ENCODE results near the gene SP110.
A peak's percentile ranks its signal among the peaks of the same experiment; 100 is the strongest.

SP110 gene

GRCh38 chr2:230128623-230129342, 91.0 kb downstream of the SP110 start:
- no peaks in the 10 kb centered on the region for H3K27me3 ChIP-seq (ENCODE audit: control insufficient read depth, low read length)
- no peak overlapping the region for H3K4me2 ChIP-seq (ENCODE audit: low read length)
- TF ChIP-seq, protein P1, sequence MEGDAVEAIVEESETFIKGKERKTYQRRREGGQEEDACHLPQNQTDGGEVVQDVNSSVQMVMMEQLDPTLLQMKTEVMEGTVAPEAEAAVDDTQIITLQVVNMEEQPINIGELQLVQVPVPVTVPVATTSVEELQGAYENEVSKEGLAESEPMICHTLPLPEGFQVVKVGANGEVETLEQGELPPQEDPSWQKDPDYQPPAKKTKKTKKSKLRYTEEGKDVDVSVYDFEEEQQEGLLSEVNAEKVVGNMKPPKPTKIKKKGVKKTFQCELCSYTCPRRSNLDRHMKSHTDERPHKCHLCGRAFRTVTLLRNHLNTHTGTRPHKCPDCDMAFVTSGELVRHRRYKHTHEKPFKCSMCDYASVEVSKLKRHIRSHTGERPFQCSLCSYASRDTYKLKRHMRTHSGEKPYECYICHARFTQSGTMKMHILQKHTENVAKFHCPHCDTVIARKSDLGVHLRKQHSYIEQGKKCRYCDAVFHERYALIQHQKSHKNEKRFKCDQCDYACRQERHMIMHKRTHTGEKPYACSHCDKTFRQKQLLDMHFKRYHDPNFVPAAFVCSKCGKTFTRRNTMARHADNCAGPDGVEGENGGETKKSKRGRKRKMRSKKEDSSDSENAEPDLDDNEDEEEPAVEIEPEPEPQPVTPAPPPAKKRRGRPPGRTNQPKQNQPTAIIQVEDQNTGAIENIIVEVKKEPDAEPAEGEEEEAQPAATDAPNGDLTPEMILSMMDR (IDR thresholded peaks at IDR 0.05; ENCODE audit: low read depth, low read length, poor library complexity, severe bottlenecking), result no peak
- no peak for TF ChIP-seq EZH2phosphoT487 (IDR thresholded peaks at IDR 0.05; ENCODE audit: borderline replicate concordance, low read length)

GRCh38 chr2:230127195-230127594, 92.6 kb downstream of the SP110 start:
- Histone ChIP-seq H3K27ac (ENCODE audit: low read depth, low read length) (no peak overlapping the region), H3F3A (ENCODE audit: control insufficient read depth, insufficient read depth) (no peaks in the 10 kb centered on the region), H3K4me2 (ENCODE audit: low read length) (no peak overlapping the region), H3K4me1 (ENCODE audit: control insufficient read depth, low read length) (peaks cover 9% of the 10 kb centered on the region), H3K4me3 (ENCODE audit: low read length) (no peak overlapping the region), H3K9me3 (ENCODE audit: control insufficient read depth, insufficient read depth, low read length) (no peaks in the 10 kb centered on the region), H3K9me2 (replicated peaks; ENCODE audit: control insufficient read depth, low read length) (no peaks in the 10 kb centered on the region), H3K36me3 (ENCODE audit: control insufficient read depth, low read length) (no peaks in the 10 kb centered on the region), H3K79me2 (ENCODE audit: control insufficient read depth, low read length) (no peaks in the 10 kb centered on the region), H4K20me1 (ENCODE audit: control insufficient read depth, insufficient read depth, low read depth, low read length) (no peaks in the 10 kb centered on the region), H3K27me3 (ENCODE audit: control insufficient read depth, low read length) (no peaks in the 10 kb centered on the region)
- no peak for TF ChIP-seq EZH2phosphoT487 (IDR thresholded peaks at IDR 0.05; ENCODE audit: borderline replicate concordance, low read length)
- TF ChIP-seq, protein P1 (IDR thresholded peaks at IDR 0.05; ENCODE audit: low read depth, low read length, poor library complexity, severe bottlenecking), result no peak

More at GRCh38 chr2:230128623-230129342, 91.0 kb downstream of the SP110 start:
- no peaks in the 10 kb centered on the region for H3K9me2 ChIP-seq (replicated peaks; ENCODE audit: control insufficient read depth, low read length)
- no peaks in the 10 kb centered on the region for H3K36me3 ChIP-seq (ENCODE audit: control insufficient read depth, low read length)
- H3F3A ChIP-seq (ENCODE audit: control insufficient read depth, insufficient read depth), result no peaks in the 10 kb centered on the region
- peaks cover 9% of the 10 kb centered on the region for H3K4me1 ChIP-seq (ENCODE audit: control insufficient read depth, low read length)
- no peaks in the 10 kb centered on the region for H3K79me2 ChIP-seq (ENCODE audit: control insufficient read depth, low read length)
- no peak overlapping the region for H3K27ac ChIP-seq (ENCODE audit: low read depth, low read length)
- H4K20me1 ChIP-seq (ENCODE audit: control insufficient read depth, insufficient read depth, low read depth, low read length), result no peaks in the 10 kb centered on the region
- no peaks in the 10 kb centered on the region; the same call in 1 of the 2 replicates for H3K9me3 ChIP-seq (ENCODE audit: control insufficient read depth, insufficient read depth, low read length)
- no peak overlapping the region for H3K4me3 ChIP-seq (ENCODE audit: low read length)

- Histone ChIP-seq H4K20me1 (ENCODE audit: control insufficient read depth, insufficient read depth, low read depth, low read length) (no peaks in the 10 kb centered on the region), H3K4me1 (ENCODE audit: control insufficient read depth, low read length) (peaks cover 9% of the 10 kb centered on the region), H3K4me2 (ENCODE audit: low read length) (peak overlapping the region; percentile 11), H3K36me3 (ENCODE audit: control insufficient read depth, low read length) (no peaks in the 10 kb centered on the region), H3K4me3 (ENCODE audit: low read length) (no peak overlapping the region), H3F3A (ENCODE audit: control insufficient read depth, insufficient read depth) (no peaks in the 10 kb centered on the region), H3K79me2 (ENCODE audit: control insufficient read depth, low read length) (no peaks in the 10 kb centered on the region), H3K9me3 (ENCODE audit: control insufficient read depth, insufficient read depth, low read length) (no peaks in the 10 kb centered on the region), H3K27me3 (ENCODE audit: control insufficient read depth, low read length) (no peaks in the 10 kb centered on the region), H3K27ac (ENCODE audit: low read depth, low read length) (no peak overlapping the region), H3K9me2 (replicated peaks; ENCODE audit: control insufficient read depth, low read length) (no peaks in the 10 kb centered on the region)
- TF ChIP-seq, protein P1 (IDR thresholded peaks at IDR 0.05; ENCODE audit: low read depth, low read length, poor library complexity, severe bottlenecking), result no peak
- no peak for TF ChIP-seq EZH2phosphoT487 (IDR thresholded peaks at IDR 0.05; ENCODE audit: borderline replicate concordance, low read length)
These were observed 94.9 kb downstream of the SP110 start for GRCh38 chr2:230124757-230125431.
